Measurements from ENCODE around the gene PHACTR3. TPM values are rescaled to one million over a fixed set of nuclear protein-coding genes. Genes with fewer than 3 reads are reported as not detected.
A peak's percentile ranks its signal among the peaks of the same experiment; 100 is the strongest.
"Not testable (repeated sequence)": the region's sequence is repeated elsewhere in the genome, so short reads cannot be mapped to it uniquely, and the experiment has no call there.

Gene PHACTR3
- polyA plus RNA-seq, 2 of the 4 experiments (the other 2 are of a cell fraction) = not detected

GRCh38 chr20:59617221-59617620 lies 12.9 kb downstream of the PHACTR3 start:
- ATAC-seq (no peak), DNase-seq (ENCODE audit: low read depth in 1 of 2, low spot score in 1 of 2) (no peak), FAIRE-seq (no peak)
- ChIA-PET POLR2A (no interaction called here), CTCF (interaction anchor here (0.7 to 2.2 kb wide), 4 partner anchors 19 to 114 kb away, joined by 3 to 8 read pairs (median 6); no protein-coding TSS in a partner anchor)
- Histone ChIP-seq H3K4me1 (no peaks in the 10 kb centered on the region), H3K9me3 (no peaks in the 10 kb centered on the region), H3K4me2 (no peak overlapping the region), H3K27ac (no peak overlapping the region), H3K4me3 (no peak overlapping the region)
- 2% methylated on average over 2 of the region's 2 CpGs for WGBS (ENCODE audit: missing lambda C conversion rate)
- no peak for TF ChIP-seq TFCP2L1 (CRISPR knock-in tag; IDR thresholded peaks at IDR 0.05)
- TF ChIP-seq RAD21 (conservative IDR thresholded peaks at IDR 0.05 in 1 of 2, IDR thresholded peaks at IDR 0.05 in 1 of 2) = no peak
- no peak for TF ChIP-seq POLR2AphosphoS2 (conservative IDR thresholded peaks at IDR 0.05; ENCODE audit: low read length)
- no peak for TF ChIP-seq MYC (IDR thresholded peaks at IDR 0.05; ENCODE audit: borderline replicate concordance, low read length)
- no peak for TF ChIP-seq KDM5A (IDR thresholded peaks at IDR 0.05)
- no peak for TF ChIP-seq EHF (CRISPR knock-in tag; IDR thresholded peaks at IDR 0.05)
- no peak for TF ChIP-seq HMGXB4 (CRISPR knock-in tag; IDR thresholded peaks at IDR 0.05; ENCODE audit: borderline replicate concordance)
- TF ChIP-seq EHMT2 (IDR thresholded peaks at IDR 0.05; ENCODE audit: low read depth) = no peak

GRCh38 chr20:59618131-59618530 lies 13.8 kb downstream of the PHACTR3 start:
- H3K4me2 ChIP-seq = no peak overlapping the region
- no peak overlapping the region for H3K27ac ChIP-seq
- ChIA-PET POLR2A (no interaction called here), CTCF (interaction anchor here (1.0 to 2.2 kb wide), 2 partner anchors 10 to 20 kb away, joined by 3 to 7 read pairs; no protein-coding TSS in a partner anchor)
- no peak for ATAC-seq
- WGBS (ENCODE audit: missing lambda C conversion rate) = 42% methylated on average over 8 of the region's 8 CpGs
- no peak for FAIRE-seq
- no peak for TF ChIP-seq CEBPB (IDR thresholded peaks at IDR 0.05)
- TF ChIP-seq USF2 (IDR thresholded peaks at IDR 0.05) = no peak
- no peak for TF ChIP-seq ZSCAN20 (CRISPR knock-in tag; IDR thresholded peaks at IDR 0.05)
- no peak for TF ChIP-seq MYC (IDR thresholded peaks at IDR 0.05; ENCODE audit: borderline replicate concordance, low read length)
- no peak for TF ChIP-seq HOXA7 (CRISPR knock-in tag; IDR thresholded peaks at IDR 0.05)
- TF ChIP-seq RCOR1 (IDR thresholded peaks at IDR 0.05; ENCODE audit: low read depth, low read length) = no peak
- TF ChIP-seq KDM5A (IDR thresholded peaks at IDR 0.05) = no peak
- TF ChIP-seq CHD2 (IDR thresholded peaks at IDR 0.05; ENCODE audit: low read length, partially characterized antibody) = no peak
- TF ChIP-seq ZC3H11A (IDR thresholded peaks at IDR 0.05) = no peak
- TF ChIP-seq REST (IDR thresholded peaks at IDR 0.05) = no peak
- TF ChIP-seq FOXS1 (CRISPR knock-in tag; IDR thresholded peaks at IDR 0.05) = no peak
- TF ChIP-seq RFX5 (IDR thresholded peaks at IDR 0.05) = no peak
- TF ChIP-seq CTCF (IDR thresholded peaks at IDR 0.05) = no peak
- TF ChIP-seq ESRRA (IDR thresholded peaks at IDR 0.05; ENCODE audit: borderline replicate concordance, low read length) = no peak
- no peak for DNase-seq (ENCODE audit: low read depth in 1 of 2, low spot score in 1 of 2)
- no peak overlapping the region for H3K4me3 ChIP-seq
- no peaks in the 10 kb centered on the region for H3K9me3 ChIP-seq
- no peaks in the 10 kb centered on the region for H3K4me1 ChIP-seq

- CTCF ChIA-PET = interaction anchor here (1.0 kb wide), 1 partner anchor 10 kb away, joined by 3 read pairs; no protein-coding TSS in a partner anchor
- H3K27ac ChIP-seq; POLR2A ChIA-PET; H3K4me3 ChIP-seq; H3K4me2 ChIP-seq; H3K4me1 ChIP-seq; FAIRE-seq; H3K9me3 ChIP-seq; DNase-seq (ENCODE audit: low read depth in 1 of 2, low spot score in 1 of 2): not testable (repeated sequence)
- 18% methylated on average over 6 of the region's 6 CpGs for WGBS (ENCODE audit: missing lambda C conversion rate)
- ATAC-seq = peak; percentile 41 to 57; a peak in 3 of 6 replicates
Observed at GRCh38 chr20:59618585-59618984, 14.2 kb downstream of the PHACTR3 start.

All from A549 (cell line).